Activated CD8-positive, alpha-beta T cell treated with anti-CD3 and anti-CD28 coated beads for 36 hours (primary cell): Measurements from ENCODE around the gene DEGS2. TPM values are rescaled to one million over a fixed set of nuclear protein-coding genes. Genes with fewer than 3 reads are reported as not detected.

Experiments used
- ATAC-seq: fragments of 200-7000 bp; cut with Tn5 transposase; one replicate; pipeline ENCODE4 v1.10.0; 2021; ENCODE audit warnings: mild to moderate bottlenecking, moderate library complexity
- CTCF ChIA-PET: fragments of 350-600 bp; sonication (Branson Sonifier 250); formaldehyde crosslinking; loops from one replicate; lab custom pipeline; 2021; ENCODE audit warnings: antibody characterized with exemption; lab: Charles Lee
- POLR2A ChIA-PET: fragments of 350-600 bp; sonication (Branson Sonifier 250); formaldehyde crosslinking; loops from one replicate; lab custom pipeline; 2021; ENCODE audit warnings: antibody characterized with exemption; lab: Charles Lee
- DNase-seq: peaks from one replicate; pipeline ENCODE4 v3.0.0-alpha.2; 2020
- H3K27ac Mint-ChIP-seq: one replicate; pipeline ENCODE4 v1.8.0; 2021; ENCODE audit warnings: mild to moderate bottlenecking, mixed read lengths
- H3K27me3 Mint-ChIP-seq: one replicate; pipeline ENCODE4 v1.8.0; 2021; ENCODE audit warnings: mixed read lengths
- H3K36me3 Mint-ChIP-seq: one replicate; pipeline ENCODE4 v1.8.0; 2021; ENCODE audit warnings: low read depth, mixed read lengths
- H3K4me1 Mint-ChIP-seq: one replicate; pipeline ENCODE4 v1.8.0; 2021; ENCODE audit warnings: low read depth, mixed read lengths
- H3K4me3 Mint-ChIP-seq: one replicate; pipeline ENCODE4 v1.8.0; 2021; ENCODE audit warnings: mild to moderate bottlenecking, moderate library complexity, mixed read lengths
- H3K9me3 Mint-ChIP-seq: one replicate; pipeline ENCODE4 v1.8.0; 2021; ENCODE audit warnings: mixed read lengths
- CTCF ChIP-seq: fragments of 200-600 bp; IDR thresholded peaks from one replicate; pipeline ENCODE4 v1.8.0; 2022; ENCODE audit warnings: antibody characterized with exemption, mild to moderate bottlenecking
- intact Hi-C: fragments of 100-400 bp; cut with micrococcal nuclease; formaldehyde crosslinking; loops from one replicate; pipeline ENCODE4 v1.10.0; 2022
- total RNA-seq, 2 experiments: library from RNA; stranded (reverse); gene quantifications; one replicate each; pipeline ENCODE4 v1.2.3, GENCODE V29; 2021

The DEGS2 gene
- total RNA-seq, 2 experiments from 2014 or later = 2.6 to 3.1 TPM

- ChIA-PET CTCF (interaction anchor here (1.1 kb wide), 1 partner anchor 49 kb away, joined by 3 read pairs; no protein-coding TSS in a partner anchor), POLR2A (no interaction called here)
- H3K36me3 Mint-ChIP-seq = peaks cover 12% of the 10 kb centered on the region
- intact Hi-C loops = no loop called here
- no peak for DNase-seq
- H3K27ac Mint-ChIP-seq = no peak overlapping the region
- no peaks in the 10 kb centered on the region for H3K9me3 Mint-ChIP-seq
- no peak for ATAC-seq
- TF ChIP-seq CTCF = no peak
- H3K4me3 Mint-ChIP-seq = no peak overlapping the region
- H3K4me1 Mint-ChIP-seq = peaks cover 18% of the 10 kb centered on the region
- no peaks in the 10 kb centered on the region for H3K27me3 Mint-ChIP-seq
Observed at GRCh38 chr14:100143934-100144333, 15.5 kb downstream of the DEGS2 start.

DNA sequence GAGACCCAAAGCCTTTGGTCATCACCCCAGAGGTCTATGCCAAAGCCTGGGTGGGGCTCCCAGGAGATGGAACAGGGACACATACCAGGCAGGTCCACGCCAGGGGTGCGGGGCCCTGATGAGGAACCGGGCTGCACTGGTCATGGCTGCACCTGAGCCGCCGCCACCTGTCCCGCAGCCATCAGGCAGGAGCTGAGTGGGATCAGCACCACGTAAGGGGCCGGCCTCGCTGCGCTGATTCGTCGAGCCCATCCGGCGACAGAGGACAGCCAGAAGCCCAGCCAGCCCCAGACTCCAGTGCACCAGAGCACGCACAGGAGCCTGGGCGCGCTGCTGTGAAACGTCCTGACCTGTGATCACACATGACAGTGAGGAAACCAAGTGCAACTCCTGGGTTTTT is 15.9 kb downstream of the DEGS2 start:
- no peaks in the 10 kb centered on the region for H3K9me3 Mint-ChIP-seq
- TF ChIP-seq CTCF = no peak
- H3K27me3 Mint-ChIP-seq = no peaks in the 10 kb centered on the region
- H3K4me1 Mint-ChIP-seq = peaks cover 19% of the 10 kb centered on the region
- H3K36me3 Mint-ChIP-seq = peaks cover 15% of the 10 kb centered on the region
- H3K4me3 Mint-ChIP-seq = no peak overlapping the region
- CTCF ChIA-PET = interaction anchor here (1.1 kb wide), 1 partner anchor 50 kb away, joined by 3 read pairs; no protein-coding TSS in a partner anchor
- DNase-seq (no peak), ATAC-seq (no peak)
- H3K27ac Mint-ChIP-seq = no peak overlapping the region
- POLR2A ChIA-PET = interaction anchor here (1.5 kb wide), 1 partner anchor 14 kb away, joined by 3 read pairs; no protein-coding TSS in a partner anchor
- intact Hi-C loops = no loop called here

GRCh38 chr14:100142073-100143040 is 17.1 kb downstream of the DEGS2 start:
- H3K27ac Mint-ChIP-seq = peak overlapping the region; percentile 26
- no peak overlapping the region for H3K4me3 Mint-ChIP-seq
- peaks cover 25% of the 10 kb centered on the region for H3K36me3 Mint-ChIP-seq
- no peaks in the 10 kb centered on the region for H3K9me3 Mint-ChIP-seq
- no peaks in the 10 kb centered on the region for H3K27me3 Mint-ChIP-seq
- intact Hi-C loops = no loop called here
- DNase-seq (no peak), ATAC-seq (no peak)
- peaks cover 16% of the 10 kb centered on the region for H3K4me1 Mint-ChIP-seq
- POLR2A ChIA-PET = interaction anchor here (0.8 to 1.5 kb wide), 5 partner anchors 9 to 77 kb away, joined by 3 to 4 read pairs (median 4); partner anchors contain the start of gene EVL
- CTCF ChIA-PET = interaction anchor here (0.8 to 2.9 kb wide), 3 partner anchors 14 to 51 kb away, joined by 3 to 17 read pairs (median 5); partner anchors contain the start of gene DEGS2
- TF ChIP-seq CTCF = no peak

- Mint-ChIP-seq H3K4me3 (no peak overlapping the region), H3K4me1 (peaks cover 5% of the 10 kb centered on the region), H3K27me3 (no peaks in the 10 kb centered on the region), H3K27ac (no peak overlapping the region), H3K9me3 (no peaks in the 10 kb centered on the region), H3K36me3 (peaks cover 30% of the 10 kb centered on the region)
- no peak for TF ChIP-seq CTCF
- DNase-seq (no peak), ATAC-seq (no peak)
- intact Hi-C loops = no loop called here
- CTCF ChIA-PET = interaction anchor here (2.9 kb wide), 1 partner anchor 15 kb away, joined by 17 read pairs; no protein-coding TSS in a partner anchor
- POLR2A ChIA-PET = interaction anchor here (1.3 kb wide), 1 partner anchor 14 kb away, joined by 4 read pairs; no protein-coding TSS in a partner anchor
Observed at GRCh38 chr14:100141098-100141497, 18.3 kb downstream of the DEGS2 start.
